Embryonic facial prominence (tissue), 1 donor: ENCODE measurements around the gene NEK6.

Source experiments
- DNase-seq: peaks from one replicate; pipeline ENCODE4 v3.0.0-alpha.2; 2016; ENCODE audit errors: extremely low spot score

Gene NEK6

GRCh38 chr9:124257844-124258606, at the start of gene NEK6:
Gene NEK6 (plus strand): TSS chr9:124257949. CDS start chr9:124301965, 44,016 bp downstream.
- DNase-seq: peak; percentile 25

DNA sequence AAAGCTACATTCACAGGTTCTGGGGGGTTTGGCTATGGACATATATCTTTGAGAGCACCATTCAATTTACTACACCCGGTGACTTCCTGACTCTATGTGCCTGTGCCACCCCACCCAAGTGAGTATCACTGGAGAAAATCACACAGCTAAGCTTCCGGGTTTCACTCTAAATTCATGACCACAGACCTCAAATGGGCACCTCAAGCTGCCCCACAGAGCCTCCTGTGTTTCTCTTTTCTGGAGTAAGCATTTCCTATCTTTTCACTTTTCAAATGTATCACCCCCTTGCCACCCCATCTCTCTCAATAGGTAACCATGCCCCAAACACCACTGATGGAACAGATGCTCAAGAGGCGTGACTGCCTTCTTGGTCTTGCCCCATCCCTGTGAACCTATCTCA, 49.2 kb upstream of the NEK6 start:
- no peak for DNase-seq

GRCh38 chr9:124209279-124209678, 48.5 kb upstream of the NEK6 start:
- no peak for DNase-seq

GRCh38 chr9:124209774-124210173, 48.0 kb upstream of the NEK6 start:
- no peak for DNase-seq

- DNase-seq: no peak
Measured at GRCh38 chr9:124210697-124211096, 47.1 kb upstream of the NEK6 start.

DNA sequence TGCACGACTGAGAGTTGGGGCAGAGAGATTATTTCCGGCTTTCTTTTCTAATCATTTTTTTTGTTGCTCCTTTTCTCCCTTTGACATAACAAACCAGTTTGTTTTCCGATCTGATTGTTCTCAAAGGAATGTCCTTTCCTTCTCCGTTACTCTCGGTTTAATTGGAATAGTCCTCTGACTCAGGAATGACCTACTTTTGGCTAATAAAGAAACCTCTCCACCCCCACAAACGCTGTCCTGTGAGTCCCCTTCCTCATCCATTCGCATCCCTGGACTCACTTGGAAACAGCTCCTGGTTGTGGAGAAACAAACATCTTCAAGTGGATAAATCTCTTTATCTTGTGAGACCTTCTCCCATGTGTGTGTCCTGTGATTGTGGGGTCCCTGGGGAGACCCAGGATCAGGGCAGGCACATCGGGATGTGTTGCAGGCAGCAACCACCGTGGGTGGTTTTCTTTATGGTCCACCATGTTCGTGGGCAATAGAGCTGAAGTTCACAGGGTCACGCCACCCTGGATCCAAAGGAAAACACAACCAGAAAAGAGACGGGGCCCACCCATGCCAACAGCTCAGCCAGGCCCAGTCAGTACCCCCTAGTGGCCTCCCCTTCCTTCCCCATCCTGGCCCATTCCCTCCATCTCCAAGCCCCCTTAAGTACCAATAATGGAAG, 45.2 kb upstream of the NEK6 start:
- DNase-seq: no peak

GRCh38 chr9:124213396-124213795, 44.4 kb upstream of the NEK6 start:
- DNase-seq: no peak

- no peak for DNase-seq
Measured at GRCh38 chr9:124214116-124214515, 43.6 kb upstream of the NEK6 start.

- DNase-seq: no peak
Measured at GRCh38 chr9:124214596-124215367, 43.0 kb upstream of the NEK6 start.

GRCh38 chr9:124215368-124215910, 42.3 kb upstream of the NEK6 start:
- no peak for DNase-seq

DNA sequence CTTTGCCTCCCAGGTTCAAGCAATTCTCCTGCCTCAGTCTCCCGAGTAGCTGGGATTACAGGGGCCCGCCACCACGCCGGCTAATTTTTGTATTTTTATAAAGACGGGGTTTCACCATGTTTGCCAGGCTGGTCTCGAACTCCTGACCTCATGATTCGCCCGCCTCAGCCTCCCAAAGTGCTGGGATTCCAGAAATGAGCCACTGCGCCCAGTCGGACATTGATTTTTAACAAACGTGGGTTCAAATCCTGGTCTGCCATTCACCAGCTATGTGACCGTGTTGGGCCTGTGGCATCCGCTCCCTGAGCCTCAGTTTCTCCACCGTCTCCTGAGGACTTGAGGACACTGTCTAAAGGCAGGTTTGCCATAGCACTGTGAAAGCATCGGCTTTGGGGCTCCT, 41.8 kb upstream of the NEK6 start:
- DNase-seq: no peak

DNA sequence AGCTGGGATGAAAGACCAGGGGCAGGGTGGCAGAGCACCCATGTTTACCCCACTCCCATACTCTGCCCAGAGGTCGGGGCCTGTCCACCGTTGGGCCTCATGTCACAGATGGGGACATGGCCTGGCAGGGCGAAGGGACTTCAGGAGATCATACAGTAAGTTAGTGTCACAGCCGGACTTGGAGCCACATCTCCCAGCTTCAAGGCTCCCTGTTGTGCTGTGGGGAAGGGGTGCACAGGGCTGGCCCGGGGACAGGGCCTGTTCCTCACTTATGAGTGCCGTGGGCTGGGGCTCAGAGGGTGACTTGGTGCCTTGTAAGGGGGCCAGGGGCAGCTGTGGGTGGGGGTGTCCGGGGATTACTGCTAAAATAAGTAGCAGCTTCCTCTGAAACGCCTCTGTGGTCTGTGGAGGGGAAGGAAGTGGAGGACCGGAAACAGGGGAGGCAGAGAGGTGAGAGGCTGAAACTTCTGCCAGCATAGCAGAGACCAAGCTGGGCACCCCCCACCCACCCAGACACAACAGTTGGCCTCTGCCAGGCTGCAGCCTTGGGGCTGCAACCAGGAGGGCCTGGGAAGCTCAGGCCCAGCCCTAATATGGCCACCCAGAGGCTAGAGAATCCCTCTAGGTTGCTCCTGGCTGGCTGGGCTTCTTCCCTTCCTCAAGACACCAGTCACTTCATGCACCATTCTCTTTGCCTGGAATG, 41.1 kb upstream of the NEK6 start:
- DNase-seq: no peak

- DNase-seq: no peak
Measured at GRCh38 chr9:124217836-124218437, 39.8 kb upstream of the NEK6 start.

DNA sequence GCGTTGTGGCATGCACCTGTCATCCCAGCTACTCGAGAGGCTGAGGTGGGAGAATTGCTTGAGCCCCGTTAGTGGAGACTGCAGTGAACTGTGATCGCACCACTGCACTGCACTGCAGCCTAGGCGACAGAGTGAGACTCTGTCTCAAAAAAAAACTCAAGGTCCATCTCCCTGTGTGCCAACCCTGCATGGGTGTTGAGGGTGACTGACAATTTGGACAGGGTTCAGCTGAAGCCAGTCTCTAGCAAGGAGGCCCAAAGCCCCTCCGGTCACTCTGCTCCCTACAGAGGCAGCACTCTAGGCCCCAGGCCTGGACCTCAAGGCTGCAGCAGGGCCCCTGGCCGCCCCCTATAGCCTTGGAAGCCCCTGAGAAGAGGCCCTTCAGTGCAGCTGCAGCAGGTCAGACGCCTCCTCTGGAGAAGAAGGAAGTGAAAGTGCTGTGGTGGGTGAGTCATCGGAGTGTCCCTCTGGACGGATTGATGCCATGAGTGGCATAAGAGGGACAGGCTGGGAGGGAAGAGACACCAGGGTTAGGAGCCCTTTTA, 39.2 kb upstream of the NEK6 start:
- DNase-seq: no peak

DNA sequence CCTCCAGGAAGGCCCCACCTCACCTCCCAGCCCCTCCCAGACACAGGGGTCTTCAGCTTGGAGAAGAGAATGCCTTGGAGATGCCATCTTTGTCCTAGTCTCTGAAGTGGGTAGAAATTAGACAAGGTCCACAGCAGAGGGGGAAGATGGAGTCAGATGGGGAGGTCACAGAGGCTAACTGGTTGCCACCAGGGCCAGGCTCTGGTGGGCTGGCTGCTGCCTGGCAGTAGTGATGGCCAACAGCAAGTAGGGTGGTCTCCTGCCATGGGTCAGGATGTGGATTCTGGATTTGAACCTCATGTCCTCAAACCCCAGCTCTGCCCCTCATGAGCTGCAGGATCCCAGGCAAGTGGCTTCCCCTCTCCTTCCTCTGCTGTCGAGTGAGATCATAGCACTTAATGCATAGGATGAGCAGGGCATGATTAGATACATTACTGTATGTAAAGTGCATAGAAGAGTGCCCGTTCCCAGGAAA, 38.7 kb upstream of the NEK6 start:
- DNase-seq: no peak

DNA sequence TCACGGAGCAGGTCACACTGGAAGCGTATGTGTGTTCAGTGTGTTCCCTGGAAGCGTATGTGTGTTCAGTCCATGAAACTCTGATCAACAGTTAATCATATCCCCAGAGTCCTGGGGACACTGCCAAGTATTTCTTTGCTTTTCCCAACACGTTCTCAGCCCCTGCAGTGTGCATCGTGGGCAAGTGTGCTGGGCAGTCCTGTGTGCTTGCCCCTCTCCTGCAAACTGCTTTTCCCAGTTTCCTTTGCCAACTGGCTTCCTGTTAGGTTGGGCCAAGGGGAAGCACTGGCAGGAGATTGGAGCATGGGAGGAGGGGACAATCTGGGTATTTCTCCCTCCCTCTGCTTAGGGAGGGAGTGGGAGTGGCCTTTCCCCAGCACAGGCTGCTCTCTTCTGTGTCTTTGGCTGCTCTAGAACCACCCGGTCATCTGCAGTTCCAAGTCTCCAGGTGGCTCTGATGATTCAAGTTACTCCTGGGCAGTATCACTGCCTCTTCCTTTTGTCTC, 36.8 kb upstream of the NEK6 start:
- no peak for DNase-seq

GRCh38 chr9:124221676-124222075, 36.1 kb upstream of the NEK6 start:
- no peak for DNase-seq

GRCh38 chr9:124222109-124222508, 35.6 kb upstream of the NEK6 start:
- DNase-seq: no peak

DNA sequence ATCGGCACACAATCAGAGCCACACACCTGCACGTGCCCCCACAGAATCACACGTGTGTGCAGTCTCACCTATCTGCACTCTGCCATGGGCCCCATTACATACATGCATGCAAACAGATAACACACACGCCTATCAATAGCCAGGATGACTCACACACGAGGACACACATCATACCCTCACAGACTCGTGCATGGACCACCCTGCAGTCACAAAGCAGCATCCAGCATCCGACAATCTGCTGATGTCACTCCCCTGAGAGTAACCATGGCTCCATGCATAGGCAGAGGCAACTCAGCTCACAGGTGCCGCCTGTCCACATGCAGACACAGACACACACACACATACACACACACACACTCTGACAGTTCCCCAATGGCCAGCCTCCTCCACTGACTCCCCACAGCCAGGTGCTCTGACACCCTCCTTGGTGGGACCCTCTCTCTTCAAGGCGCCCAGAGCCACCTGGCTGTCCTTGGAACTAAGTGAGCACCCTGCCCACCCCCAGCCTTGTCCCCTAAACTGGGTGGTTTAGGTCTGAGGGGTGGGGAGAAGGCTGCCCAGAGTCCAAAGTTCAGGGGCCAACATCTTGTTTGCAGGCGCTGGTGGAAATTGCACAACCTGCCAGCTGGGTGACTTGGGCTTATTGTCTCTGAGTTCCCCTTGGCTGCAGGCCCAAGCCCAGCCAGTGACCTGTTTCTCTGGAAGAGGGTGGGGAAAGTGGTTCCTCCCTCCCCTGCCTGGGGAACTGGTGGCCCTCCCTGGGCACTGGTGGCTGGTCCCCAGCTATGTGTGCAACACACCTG, 34.6 kb upstream of the NEK6 start:
- no peak for DNase-seq

- DNase-seq: no peak
Measured at GRCh38 chr9:124225945-124226344, 31.8 kb upstream of the NEK6 start.
